Fibroblast of lung (primary cell): Measurements from ENCODE around the gene HAAO. TPM values are rescaled to one million over a fixed set of nuclear protein-coding genes. Genes with fewer than 3 reads are reported as not detected.

Source experiments
- DNase-seq, 2 donors: peaks; one replicate each; pipeline versions ENCODE4 v3.0.0 to v3.0.0-alpha.2; 2010; ENCODE audit warnings: low read depth in 2 of 2
- H2AFZ ChIP-seq: 2 replicates; pipeline ENCODE4 v1.5.1; 2012; ENCODE audit warnings: low read length, control low read depth, inconsistent platforms
- H3K27ac ChIP-seq: 2 replicates; pipeline ENCODE4 v1.5.1; 2011; ENCODE audit warnings: low read length, control low read depth; ENCODE audit not compliant: insufficient read depth
- H3K27me3 ChIP-seq: 2 replicates; pipeline ENCODE4 v1.5.1; 2011; ENCODE audit warnings: mild to moderate bottlenecking, low read length; ENCODE audit not compliant: control insufficient read depth, insufficient read depth
- H3K36me3 ChIP-seq: 2 replicates; pipeline ENCODE4 v1.5.1; 2011; ENCODE audit warnings: low read length; ENCODE audit not compliant: control insufficient read depth, insufficient read depth
- H3K4me1 ChIP-seq: 2 replicates; pipeline ENCODE4 v1.5.1; 2011; ENCODE audit warnings: low read length; ENCODE audit not compliant: control insufficient read depth, insufficient read depth; ENCODE audit errors: extremely low read depth
- H3K4me2 ChIP-seq: 2 replicates; pipeline ENCODE4 v1.5.1; 2011; ENCODE audit warnings: low read length, control low read depth; ENCODE audit not compliant: insufficient read depth; ENCODE audit errors: extremely low read depth
- H3K4me3 ChIP-seq, 4 experiments: fragments of 200-600 bp in 1 of 4; sonication (generic) in 1 of 4; replicated peaks in 1 of 4; 2 replicates each; pipeline ENCODE4 v1.5.1; 2011 to 2016; ENCODE audit warnings: low read length in 4 of 4, low read depth in 3 of 4, mild to moderate bottlenecking in 3 of 4, control low read depth in 2 of 4, inconsistent platforms in 1 of 4, mixed read lengths in 1 of 4; ENCODE audit not compliant: insufficient read depth in 1 of 4; ENCODE audit errors: control extremely low read depth in 1 of 4
- H3K79me2 ChIP-seq: 2 replicates; pipeline ENCODE4 v1.5.1; 2012; ENCODE audit warnings: mild to moderate bottlenecking, low read length, inconsistent platforms; ENCODE audit not compliant: control insufficient read depth, insufficient read depth
- H3K9ac ChIP-seq: 2 replicates; pipeline ENCODE4 v1.5.1; 2011; ENCODE audit warnings: mild to moderate bottlenecking, low read length, control low read depth; ENCODE audit not compliant: insufficient read depth
- H3K9me3 ChIP-seq: 2 replicates; pipeline ENCODE4 v1.5.1; 2012; ENCODE audit warnings: low read depth, low read length; ENCODE audit not compliant: control insufficient read depth, insufficient read depth
- H4K20me1 ChIP-seq: 2 replicates; pipeline ENCODE4 v1.5.1; 2011; ENCODE audit warnings: low read length; ENCODE audit not compliant: control insufficient read depth, insufficient read depth; ENCODE audit errors: extremely low read depth
- CTCF ChIP-seq, 2 donors: IDR thresholded peaks in 1 of 2; conservative IDR thresholded peaks in 1 of 2; 1 replicate in 1 of 2; 2 replicates in 1 of 2; pipeline ENCODE4 v1.5.1; 2011 to 2012; ENCODE audit warnings: low read length in 2 of 2, control low read depth in 1 of 2, inconsistent platforms in 1 of 2, low read depth in 1 of 2, mild to moderate bottlenecking in 1 of 2
- EZH2 ChIP-seq: IDR thresholded peaks from 2 replicates; pipeline ENCODE4 v1.5.1; 2012; ENCODE audit warnings: low read length, control low read depth, mild to moderate bottlenecking; ENCODE audit errors: missing control alignments
- polyA plus RNA-seq, 2 donors: library from polyadenylated mRNA; depleted of rRNA in 1 of 2; stranded (reverse) in 1 of 2; unstranded in 1 of 2; fragments of >200 nt; gene quantifications; 2 replicates each; pipeline ENCODE4 v1.2.1, GENCODE V29; 2011 to 2012; ENCODE audit warnings: missing spikeins in 1 of 2
- total RNA-seq: library from RNA; depleted of rRNA; stranded (reverse); fragments of >200 nt; gene quantifications from 2 replicates; pipeline ENCODE4 v1.2.1, GENCODE V29; 2014

Gene HAAO
- total and polyA plus RNA-seq, 2 donors (not counting 1 experiment from before 2014, with no cell fraction given) = 0.58 to 4.1 TPM

- no peak overlapping the region for H3K4me3 ChIP-seq
- H3K9me3 ChIP-seq = no peaks in the 10 kb centered on the region
- no peak overlapping the region for H2AFZ ChIP-seq
- TF ChIP-seq EZH2 = no peak
- TF ChIP-seq CTCF (conservative IDR thresholded peaks at IDR 0.05 in 1 of 2, IDR thresholded peaks at IDR 0.05 in 1 of 2; ENCODE audit: low read depth in 1 of 2, low read length in 2 of 2) = no peak
- no peaks in the 10 kb centered on the region for H3K27me3 ChIP-seq
- no peak overlapping the region for H3K9ac ChIP-seq
- no peak overlapping the region for H3K4me2 ChIP-seq
- no peaks in the 10 kb centered on the region for H3K4me1 ChIP-seq
- H4K20me1 ChIP-seq = no peaks in the 10 kb centered on the region
- no peak for DNase-seq
- no peak overlapping the region for H3K27ac ChIP-seq
- no peaks in the 10 kb centered on the region for H3K79me2 ChIP-seq
- H3K36me3 ChIP-seq = no peaks in the 10 kb centered on the region
Measured at GRCh38 chr2:42775810-42776209, 16.6 kb downstream of the HAAO start.

- Histone ChIP-seq H4K20me1 (no peaks in the 10 kb centered on the region), H3K4me1 (no peaks in the 10 kb centered on the region), H3K9ac (no peak overlapping the region), H3K4me2 (no peak overlapping the region), H3K36me3 (no peaks in the 10 kb centered on the region), H3K27me3 (no peaks in the 10 kb centered on the region), H3K79me2 (no peaks in the 10 kb centered on the region), H2AFZ (no peak overlapping the region), H3K9me3 (no peaks in the 10 kb centered on the region), H3K27ac (no peak overlapping the region), H3K4me3 (no peak overlapping the region)
- TF ChIP-seq EZH2 = no peak
- TF ChIP-seq CTCF (conservative IDR thresholded peaks at IDR 0.05 in 1 of 2, IDR thresholded peaks at IDR 0.05 in 1 of 2; ENCODE audit: low read depth in 1 of 2, low read length in 2 of 2) = no peak
- no peak for DNase-seq
Measured at GRCh38 chr2:42775186-42775585, 17.2 kb downstream of the HAAO start.

GRCh38 chr2:42771546-42772153 is 20.7 kb downstream of the HAAO start:
- H3K9me3 ChIP-seq = no peaks in the 10 kb centered on the region
- no peak overlapping the region for H3K4me2 ChIP-seq
- H3K27me3 ChIP-seq = no peaks in the 10 kb centered on the region
- no peaks in the 10 kb centered on the region for H3K4me1 ChIP-seq
- H3K4me3 ChIP-seq = no peak overlapping the region
- TF ChIP-seq EZH2 (no peak), CTCF (conservative IDR thresholded peaks at IDR 0.05 in 1 of 2, IDR thresholded peaks at IDR 0.05 in 1 of 2; ENCODE audit: low read depth in 1 of 2, low read length in 2 of 2) (no peak)
- no peak for DNase-seq
- no peak overlapping the region for H3K9ac ChIP-seq
- no peaks in the 10 kb centered on the region for H3K79me2 ChIP-seq
- no peak overlapping the region for H3K27ac ChIP-seq
- no peaks in the 10 kb centered on the region for H4K20me1 ChIP-seq
- H2AFZ ChIP-seq = no peak overlapping the region
- H3K36me3 ChIP-seq = no peaks in the 10 kb centered on the region
